Lower lobe of right lung (tissue), 2 donors: ENCODE results near the gene NCOR2. TPM values are rescaled to one million over a fixed set of nuclear protein-coding genes. Genes with fewer than 3 reads are reported as not detected.

Source experiments
- ATAC-seq, 2 donors: fragments of 200-7000 bp; cut with Tn5 transposase; one replicate each; pipeline ENCODE4 v1.9.1; 2020 to 2022; ENCODE audit warnings: mild to moderate bottlenecking in 2 of 2, moderate library complexity in 2 of 2
- DNase-seq: peaks from one replicate; pipeline ENCODE4 v3.0.0-alpha.2; 2020
- H3K27ac ChIP-seq: fragments of 200-600 bp; one replicate; pipeline ENCODE4 v1.8.0; 2022
- H3K27me3 ChIP-seq: fragments of 200-600 bp; one replicate; pipeline ENCODE4 v1.8.0; 2022; ENCODE audit warnings: low read depth
- H3K36me3 ChIP-seq: fragments of 200-600 bp; one replicate; pipeline ENCODE4 v1.8.0; 2022; ENCODE audit warnings: mild to moderate bottlenecking
- H3K4me1 ChIP-seq: fragments of 200-600 bp; one replicate; pipeline ENCODE4 v1.8.0; 2022
- H3K4me3 ChIP-seq: fragments of 200-600 bp; one replicate; pipeline ENCODE4 v1.8.0; 2022; ENCODE audit warnings: mild to moderate bottlenecking
- H3K9me3 ChIP-seq: fragments of 200-600 bp; one replicate; pipeline ENCODE4 v1.8.0; 2022
- CTCF ChIP-seq: fragments of 200-600 bp; IDR thresholded peaks from one replicate; pipeline ENCODE4 v1.8.0; 2022; ENCODE audit warnings: antibody characterized with exemption, mild to moderate bottlenecking
- intact Hi-C: fragments of 100-400 bp; cut with DNase I; formaldehyde crosslinking; loops from one replicate; pipeline ENCODE4 v1.11.0; 2022
- long read RNA-seq: library from polyadenylated mRNA; unstranded; transcript quantifications from one replicate; pipeline ENCODE4 v2.0.0, GENCODE V29; 2021
- total RNA-seq: library from RNA; stranded (reverse); fragmentation: NEBNext Ultra II Directional; extraction: Animal tissue kit (Norgen Biotek cat#: 25700); gene quantifications from one replicate; pipeline ENCODE4 v1.2.1, GENCODE V29; 2021
- donor health status: DM: no; HTN: yes; CAD: no; lungs with severe emphysema.

NCOR2 gene
- total RNA-seq: 318 TPM
- long read RNA-seq, partial matches to known transcripts: 177 of 321 reads
- long read RNA-seq, other reads (novel, unspliced or antisense): 144 of 321 reads

- Histone ChIP-seq H3K27me3 (no peaks in the 10 kb centered on the region), H3K27ac (peak within 1 kb of the TSS; percentile 98), H3K9me3 (no peaks in the 10 kb centered on the region), H3K4me3 (peak within 1 kb of the TSS; percentile 97), H3K36me3 (no peaks in the 10 kb centered on the region), H3K4me1 (peaks cover 53% of the 10 kb centered on the region)
- TF ChIP-seq CTCF: no peak
- ATAC-seq (peak; percentile 0 to 1), DNase-seq (no peak)
- intact Hi-C loops: no loop called here
Observed at GRCh38 chr12:124566997-124567672, at the start of gene NCOR2. TSS of gene NCOR2 (minus strand) at chr12:124567612. CDS start at chr12:124495251, 72,361 bp downstream.

DNA sequence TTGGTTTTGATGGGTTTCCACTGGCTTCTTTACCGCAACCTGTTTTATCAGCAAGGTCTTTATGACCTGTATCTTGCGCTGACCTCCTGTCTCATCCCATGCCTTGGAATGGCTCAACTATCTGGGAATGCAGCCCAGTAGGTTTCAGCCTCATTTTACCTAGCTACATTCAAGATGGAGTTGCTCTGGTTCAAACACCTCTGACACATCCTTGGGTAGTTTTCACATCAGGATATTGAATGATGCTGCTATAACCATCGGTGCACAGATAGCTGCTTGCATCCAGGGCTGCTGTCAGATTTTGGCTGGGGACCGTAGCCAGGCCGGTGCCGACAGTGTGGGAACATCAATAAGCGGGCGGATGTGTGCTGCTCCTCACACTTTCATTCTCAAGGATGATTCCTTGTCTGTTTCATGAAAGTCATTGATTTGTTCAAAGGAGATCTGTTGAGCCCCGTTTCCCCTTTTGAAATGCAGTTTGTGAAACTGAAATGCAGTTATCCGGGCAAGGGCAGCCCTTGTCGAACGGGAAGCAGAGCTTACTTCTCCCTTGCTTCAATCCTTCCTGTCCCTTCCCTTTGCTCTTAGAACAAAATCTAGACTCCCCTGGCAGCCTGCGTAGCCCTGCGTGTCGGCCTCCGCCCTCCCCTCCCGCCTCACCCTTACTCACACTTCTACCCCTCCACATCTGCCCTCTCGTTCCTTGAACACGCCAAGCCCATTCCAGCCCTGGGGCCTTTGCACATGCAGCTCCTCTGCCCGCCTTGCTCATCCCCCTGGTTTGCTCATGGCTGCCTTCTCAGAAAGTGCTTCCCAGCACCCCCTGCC is 49.2 kb upstream of the NCOR2 start:
- ATAC-seq: peak; percentile 1 to 42
- H3K4me1 ChIP-seq: peaks cover 11% of the 10 kb centered on the region
- no peaks in the 10 kb centered on the region for H3K27me3 ChIP-seq
- no peak for DNase-seq
- H3K4me3 ChIP-seq: no peak overlapping the region
- H3K9me3 ChIP-seq: no peaks in the 10 kb centered on the region
- no peak overlapping the region for H3K27ac ChIP-seq
- intact Hi-C loops: no loop called here
- no peak for TF ChIP-seq CTCF
- no peaks in the 10 kb centered on the region for H3K36me3 ChIP-seq

DNA sequence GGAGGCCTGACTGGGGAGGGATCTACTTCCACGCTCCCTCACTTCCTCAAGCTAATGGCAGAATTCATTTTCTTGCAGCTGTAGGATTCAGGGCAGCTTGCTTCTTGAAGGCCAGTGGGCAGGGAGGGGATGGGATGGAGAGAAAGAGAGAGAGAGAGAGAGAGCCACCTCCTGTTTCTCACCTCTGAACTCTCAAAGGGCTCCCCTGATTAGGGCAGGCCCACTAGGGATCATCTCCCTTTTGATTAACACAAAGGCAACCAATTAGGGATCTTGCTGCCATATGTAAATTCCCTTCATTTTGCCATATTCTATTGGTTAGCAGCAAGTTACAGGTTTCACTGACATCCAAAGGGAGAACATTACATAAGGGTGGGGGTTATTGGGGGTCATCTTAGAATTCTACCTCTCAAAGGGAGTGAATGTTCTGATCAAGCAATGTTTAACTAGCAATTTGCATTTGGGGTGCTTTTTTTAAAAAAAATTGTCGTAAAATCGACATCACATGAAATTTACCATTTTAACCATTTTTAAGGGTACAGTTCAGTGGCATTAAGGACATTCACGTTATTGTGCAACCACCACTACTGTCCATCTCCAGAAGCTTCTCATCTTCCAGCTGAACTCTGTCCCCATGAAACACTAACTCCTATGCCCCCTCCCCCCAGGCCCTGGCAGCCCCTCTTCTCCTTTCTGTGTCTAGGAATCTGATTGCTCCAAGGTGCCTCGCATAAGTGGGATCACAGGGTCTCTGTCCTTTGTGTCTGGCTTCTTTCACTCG is 47.3 kb upstream of the NCOR2 start:
- no peaks in the 10 kb centered on the region for H3K36me3 ChIP-seq
- no peak for TF ChIP-seq CTCF
- DNase-seq: no peak
- H3K4me1 ChIP-seq: peaks cover 7% of the 10 kb centered on the region
- H3K27me3 ChIP-seq: no peaks in the 10 kb centered on the region
- H3K4me3 ChIP-seq: no peak overlapping the region
- H3K9me3 ChIP-seq: no peaks in the 10 kb centered on the region
- H3K27ac ChIP-seq: no peak overlapping the region
- no peak for ATAC-seq
- intact Hi-C loops: no loop called here

DNA sequence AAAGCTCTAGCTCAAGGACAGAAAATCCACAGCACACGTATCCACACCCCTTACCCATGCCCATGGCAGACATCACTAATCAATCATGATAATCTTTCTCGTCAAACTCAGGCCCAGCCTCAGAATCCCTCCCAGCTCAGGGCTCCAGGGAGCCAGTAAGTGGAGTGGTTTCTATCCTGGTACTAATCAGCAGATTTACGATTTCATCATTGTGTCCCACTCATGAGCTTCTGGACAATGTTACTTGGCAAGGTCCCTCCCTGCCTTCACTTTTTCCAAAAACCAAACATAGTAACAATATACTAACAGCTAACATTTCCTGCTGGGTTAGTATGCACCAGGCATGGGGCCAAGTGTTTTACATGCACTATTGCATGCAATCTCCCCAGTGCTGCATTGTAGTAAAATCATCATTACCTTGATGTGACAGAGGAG is 45.8 kb upstream of the NCOR2 start:
- no peak for TF ChIP-seq CTCF
- ATAC-seq (no peak), DNase-seq (no peak)
- Histone ChIP-seq H3K4me3 (no peak overlapping the region), H3K9me3 (no peaks in the 10 kb centered on the region), H3K36me3 (no peaks in the 10 kb centered on the region), H3K4me1 (peaks cover 22% of the 10 kb centered on the region), H3K27me3 (no peaks in the 10 kb centered on the region), H3K27ac (no peak overlapping the region)
- intact Hi-C loops: no loop called here

- ATAC-seq (no peak), DNase-seq (no peak)
- Histone ChIP-seq H3K4me3 (no peak overlapping the region), H3K27ac (no peak overlapping the region), H3K27me3 (no peaks in the 10 kb centered on the region), H3K9me3 (no peaks in the 10 kb centered on the region), H3K36me3 (no peaks in the 10 kb centered on the region), H3K4me1 (peaks cover 27% of the 10 kb centered on the region)
- TF ChIP-seq CTCF: no peak
- intact Hi-C loops: no loop called here
Observed at GRCh38 chr12:124612410-124612680, 44.9 kb upstream of the NCOR2 start.
